ENCODE results near the gene SUGP1. TPM values are rescaled to one million over a fixed set of nuclear protein-coding genes. Genes with fewer than 3 reads are reported as not detected.

SUGP1 gene
- total and polyA plus RNA-seq, 10 donors, result 29.3 to 63.1 (median 52.5) TPM

DNA sequence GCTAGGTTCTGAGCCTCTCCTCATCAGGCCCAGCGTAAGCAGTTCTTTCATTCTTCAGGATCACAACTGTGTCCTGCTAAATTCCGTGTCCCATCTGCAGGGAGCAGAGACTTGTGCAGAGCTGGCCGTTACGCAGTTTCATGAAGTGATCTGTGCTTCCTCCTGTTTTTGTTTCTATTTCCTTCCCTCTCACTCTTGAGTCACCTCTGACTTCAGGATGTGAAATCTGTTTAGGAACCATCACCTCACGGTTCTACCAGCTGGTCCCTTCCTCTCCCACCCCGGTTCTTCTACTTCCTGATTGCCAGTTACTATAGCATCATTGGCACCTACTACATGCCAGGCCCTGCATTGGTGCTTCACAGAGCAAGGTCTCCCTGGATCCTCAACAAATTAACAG lies 8.8 kb upstream of the SUGP1 start:
- intact Hi-C loops (cut with DNase I; ENCODE audit: low total_unique reads), result no loop called here

GRCh38 chr19:19327672-19328071 lies 7.4 kb upstream of the SUGP1 start:
- Histone ChIP-seq H3K27me3 (replicated peaks in 1 of 7) (no peaks in the 10 kb centered on the region), H3K4me3 (no peak overlapping the region), H3K36me3 (peaks cover 0 to 100% (median 63%) of the 10 kb centered on the region in 6 donors), H3K27ac (peak overlapping the region in 4 of 8 donors; percentile 30 to 85 (median 78)), H3K4me1 (peaks cover 10 to 87% (median 50%) of the 10 kb centered on the region in 6 donors), H3K9me3 (no peaks in the 10 kb centered on the region)
- no peak for DNase-seq
- 91 to 97% (median 94%) methylated on average over 8 of the region's 8 CpGs for WGBS, 5 donors
- TF ChIP-seq, protein P1, sequence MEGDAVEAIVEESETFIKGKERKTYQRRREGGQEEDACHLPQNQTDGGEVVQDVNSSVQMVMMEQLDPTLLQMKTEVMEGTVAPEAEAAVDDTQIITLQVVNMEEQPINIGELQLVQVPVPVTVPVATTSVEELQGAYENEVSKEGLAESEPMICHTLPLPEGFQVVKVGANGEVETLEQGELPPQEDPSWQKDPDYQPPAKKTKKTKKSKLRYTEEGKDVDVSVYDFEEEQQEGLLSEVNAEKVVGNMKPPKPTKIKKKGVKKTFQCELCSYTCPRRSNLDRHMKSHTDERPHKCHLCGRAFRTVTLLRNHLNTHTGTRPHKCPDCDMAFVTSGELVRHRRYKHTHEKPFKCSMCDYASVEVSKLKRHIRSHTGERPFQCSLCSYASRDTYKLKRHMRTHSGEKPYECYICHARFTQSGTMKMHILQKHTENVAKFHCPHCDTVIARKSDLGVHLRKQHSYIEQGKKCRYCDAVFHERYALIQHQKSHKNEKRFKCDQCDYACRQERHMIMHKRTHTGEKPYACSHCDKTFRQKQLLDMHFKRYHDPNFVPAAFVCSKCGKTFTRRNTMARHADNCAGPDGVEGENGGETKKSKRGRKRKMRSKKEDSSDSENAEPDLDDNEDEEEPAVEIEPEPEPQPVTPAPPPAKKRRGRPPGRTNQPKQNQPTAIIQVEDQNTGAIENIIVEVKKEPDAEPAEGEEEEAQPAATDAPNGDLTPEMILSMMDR (IDR thresholded peaks at IDR 0.05 in 8 of 11, conservative IDR thresholded peaks at IDR 0.05 in 3 of 11), result no peak
- TF ChIP-seq POLR2A (IDR thresholded peaks at IDR 0.05), result no peak
- TF ChIP-seq POLR2AphosphoS5 (IDR thresholded peaks at IDR 0.05), result no peak
- intact Hi-C loops (cut with DNase I; ENCODE audit: low total_unique reads), result no loop called here

More for the DNA sequence above, 8.8 kb upstream of the SUGP1 start:
- WGBS, 5 donors, result 19 to 36% (median 29%) methylated on average over 6 of the region's 6 CpGs
- TF ChIP-seq POLR2AphosphoS5 (IDR thresholded peaks at IDR 0.05) (peak in 1 of 3 donors; percentile 44), POLR2A (IDR thresholded peaks at IDR 0.05) (no peak)
- TF ChIP-seq, protein P1 (IDR thresholded peaks at IDR 0.05 in 8 of 11, conservative IDR thresholded peaks at IDR 0.05 in 3 of 11), result no peak
- peak overlapping the region in 1 of 8 donors; percentile 45 for H3K4me3 ChIP-seq
- peaks cover 0 to 100% (median 59%) of the 10 kb centered on the region in 6 donors for H3K36me3 ChIP-seq
- peaks cover 10 to 80% (median 36%) of the 10 kb centered on the region in 6 donors for H3K4me1 ChIP-seq
- peak overlapping the region; percentile 30 to 85 (median 70) for H3K27ac ChIP-seq
- no peaks in the 10 kb centered on the region for H3K9me3 ChIP-seq
- no peaks in the 10 kb centered on the region for H3K27me3 ChIP-seq (replicated peaks in 1 of 7)
- no peak for DNase-seq

DNA sequence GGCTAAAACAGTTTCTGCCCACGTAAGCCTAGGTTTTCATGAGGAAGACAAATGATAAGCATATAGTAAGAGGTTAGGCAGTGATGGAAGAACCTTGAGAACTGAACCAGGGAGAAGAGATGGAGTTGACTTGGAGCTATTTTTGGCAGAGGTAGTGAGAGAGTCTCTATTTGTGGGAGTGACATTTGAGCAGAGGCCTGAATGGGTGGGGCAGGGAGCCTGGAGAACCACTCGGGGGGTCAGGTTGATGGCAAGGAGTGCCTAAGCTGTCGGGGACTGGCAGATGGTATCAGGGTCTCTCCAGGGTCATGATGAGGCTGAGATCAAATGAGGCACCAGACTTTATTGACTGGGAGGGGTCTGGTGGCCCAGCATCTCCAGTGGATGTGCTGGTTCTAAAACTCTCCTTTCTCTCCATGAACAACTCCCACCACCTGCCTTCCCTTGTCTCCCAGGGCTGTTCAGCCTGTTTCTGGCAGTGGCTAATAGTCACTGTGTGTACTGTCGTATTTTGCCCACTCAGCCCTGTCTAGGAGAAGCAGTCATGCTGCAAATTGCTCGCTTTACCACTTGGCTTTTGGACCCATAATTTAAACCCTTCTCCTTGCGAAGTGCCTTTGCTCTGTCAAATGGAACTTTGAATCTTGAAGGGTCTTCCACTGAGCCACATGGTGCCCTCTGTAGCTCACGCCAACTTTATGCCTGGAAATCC lies 3.9 kb upstream of the SUGP1 start:
- WGBS, 5 donors, result 89 to 95% (median 91%) methylated on average over 7 of the region's 7 CpGs
- intact Hi-C loops (cut with DNase I; ENCODE audit: low total_unique reads), result no loop called here

More for the DNA sequence above, 3.9 kb upstream of the SUGP1 start:
- no peak overlapping the region for H3K4me3 ChIP-seq
- peaks cover 0 to 69% (median 40%) of the 10 kb centered on the region in 6 donors for H3K36me3 ChIP-seq
- no peaks in the 10 kb centered on the region for H3K9me3 ChIP-seq
- no peaks in the 10 kb centered on the region for H3K27me3 ChIP-seq (replicated peaks in 1 of 7)
- TF ChIP-seq, protein P1 (IDR thresholded peaks at IDR 0.05 in 8 of 11, conservative IDR thresholded peaks at IDR 0.05 in 3 of 11), result no peak
- TF ChIP-seq POLR2A (IDR thresholded peaks at IDR 0.05) (no peak), POLR2AphosphoS5 (IDR thresholded peaks at IDR 0.05) (no peak)
- peaks cover 22 to 88% (median 66%) of the 10 kb centered on the region in 6 donors for H3K4me1 ChIP-seq
- DNase-seq, result no peak
- peak overlapping the region in 1 of 8 donors; percentile 32 for H3K27ac ChIP-seq
